ENCODE measurements around the gene AKT3. TPM values are rescaled to one million over a fixed set of nuclear protein-coding genes. Genes with fewer than 3 reads are reported as not detected.
"Not testable (repeated sequence)": the region's sequence is repeated elsewhere in the genome, so short reads cannot be mapped to it uniquely, and the experiment has no call there.

Gene AKT3
- total RNA-seq, 2 experiments from 2014 or later = 36.9 to 38.7 TPM

DNA sequence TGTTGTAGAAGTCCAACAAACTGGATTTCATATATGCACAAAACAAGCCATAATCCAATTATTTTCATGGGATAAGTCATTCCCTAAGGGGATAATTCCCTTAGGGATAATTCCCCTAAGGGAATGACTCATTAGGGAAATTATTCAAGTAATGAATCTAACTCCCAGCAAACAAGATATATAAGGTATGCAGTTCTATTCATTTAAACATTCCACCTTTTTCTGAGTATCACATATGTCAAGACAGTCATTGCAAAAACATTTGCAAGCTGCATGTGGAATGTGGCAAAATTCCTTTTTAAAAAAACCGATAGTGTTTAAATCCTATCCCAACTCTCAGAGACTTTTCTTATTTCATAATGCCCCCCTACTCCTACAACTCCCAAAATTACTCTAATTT is 131.2 kb downstream of the AKT3 start:
- ChIA-PET CTCF (no interaction called here), POLR2A (no interaction called here)

DNA sequence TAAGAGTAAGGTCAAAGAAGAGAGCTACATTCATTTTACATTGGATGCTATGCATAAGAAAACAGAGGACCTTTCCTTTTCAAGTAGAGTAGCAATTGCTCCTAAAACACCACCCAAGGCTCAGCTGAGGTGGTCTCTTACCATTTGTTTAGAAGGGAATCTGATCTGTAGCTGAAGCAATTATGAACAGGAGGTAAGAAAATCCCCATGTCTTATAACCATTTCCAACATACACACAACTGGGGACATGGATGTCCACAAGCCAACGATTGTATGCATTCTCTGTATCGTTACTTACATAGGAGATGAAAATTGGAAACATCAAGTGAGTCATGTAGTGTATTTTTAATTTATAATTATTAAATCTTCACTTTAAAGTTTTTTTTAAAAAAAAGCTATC is 132.0 kb downstream of the AKT3 start:
- CTCF ChIA-PET = no interaction called here
- POLR2A ChIA-PET = no interaction called here

DNA sequence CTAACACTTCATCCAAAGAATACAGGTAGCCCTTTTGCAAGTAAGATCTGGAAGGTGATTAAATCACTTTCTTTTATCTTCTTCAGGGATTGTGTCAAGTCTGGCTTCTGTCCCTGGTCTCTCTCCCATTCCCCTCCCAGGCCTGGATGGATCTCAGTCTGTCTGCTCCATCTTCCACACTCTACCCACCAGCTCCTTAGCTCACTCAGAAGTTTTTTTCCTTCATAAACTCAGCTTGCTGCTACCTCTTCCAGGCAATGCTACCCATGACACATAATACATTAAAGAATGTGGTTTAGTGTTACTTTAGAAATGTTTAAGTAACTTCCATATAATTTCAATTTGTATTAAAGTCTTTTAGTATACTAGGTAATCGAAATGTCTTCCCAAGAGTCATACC is 133.1 kb downstream of the AKT3 start:
- ChIA-PET POLR2A (no interaction called here), CTCF (no interaction called here)

DNA sequence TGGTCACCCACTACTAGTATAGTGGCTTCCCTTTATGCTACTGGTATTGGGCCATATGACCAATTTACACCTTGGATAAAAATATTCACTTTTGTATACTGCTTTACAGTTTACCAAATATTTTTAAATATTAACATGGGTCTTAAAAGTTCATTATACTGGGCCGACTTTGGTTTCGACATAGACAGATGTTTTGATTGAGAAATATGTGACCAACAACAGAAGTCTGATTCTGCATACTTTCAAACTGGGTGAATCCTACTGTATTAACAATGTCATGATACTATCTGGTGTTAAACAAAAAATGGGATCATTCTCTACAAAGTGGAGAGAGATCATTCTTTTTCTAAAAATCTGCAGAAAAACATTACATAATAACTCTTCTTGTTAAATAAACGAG is 134.8 kb downstream of the AKT3 start:
- ChIA-PET CTCF (no interaction called here), POLR2A (no interaction called here)

DNA sequence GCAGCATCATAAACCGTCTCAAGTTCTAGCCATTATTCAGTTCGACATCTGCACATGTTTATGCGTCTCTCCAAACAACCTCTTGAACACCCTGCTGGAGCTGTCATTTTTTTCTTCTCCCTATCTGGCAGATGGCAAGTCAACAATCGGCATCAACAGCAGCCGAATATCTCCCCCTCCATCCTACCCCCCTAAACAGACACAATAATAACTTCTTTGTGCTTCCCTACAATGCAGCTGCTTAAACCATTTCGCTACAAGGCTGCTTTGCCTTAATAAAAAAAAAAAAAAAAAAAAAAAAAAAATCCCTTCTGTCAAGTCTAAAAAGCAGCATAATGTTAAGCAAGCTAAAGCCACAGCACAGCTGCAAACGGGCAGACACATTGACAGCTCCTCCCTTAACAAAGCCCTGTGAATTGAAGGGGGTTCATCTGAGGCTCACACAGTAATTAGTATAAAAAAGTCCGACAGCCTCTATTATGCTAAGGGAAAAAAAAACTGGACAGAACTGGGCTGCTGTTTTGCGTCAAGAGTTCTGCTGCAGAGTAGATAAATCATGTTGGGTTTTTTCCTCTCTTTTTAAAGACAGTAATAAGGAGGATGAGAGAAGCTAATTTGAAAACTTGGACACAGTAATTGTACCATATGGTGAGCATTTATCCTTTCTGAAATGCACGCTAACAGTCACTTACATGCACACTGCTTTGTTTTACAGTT is 136.4 kb downstream of the AKT3 start:
- ChIA-PET POLR2A (interaction anchor here (0.7 kb wide), 1 partner anchor 292 kb away, joined by 8 read pairs; no protein-coding TSS in a partner anchor), CTCF (no interaction called here)

DNA sequence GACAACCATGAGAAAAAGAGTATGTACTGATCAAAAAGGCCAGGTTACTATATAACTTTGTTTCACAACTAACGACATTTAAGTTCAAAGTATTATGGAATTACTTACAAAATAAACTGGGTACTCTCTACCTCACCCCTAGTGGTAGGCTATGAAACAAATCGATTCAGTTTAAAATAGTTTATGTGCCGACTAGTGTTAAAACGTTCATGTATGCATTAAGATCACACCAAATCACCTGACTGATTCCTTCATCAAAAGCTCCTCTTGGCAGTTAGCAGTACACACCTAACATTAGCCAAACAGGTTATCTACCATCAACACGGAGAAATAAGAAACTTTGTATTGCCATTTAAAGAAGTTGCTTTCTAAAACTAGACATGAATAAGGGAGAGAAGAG is 137.1 kb downstream of the AKT3 start:
- CTCF ChIA-PET = no interaction called here

DNA sequence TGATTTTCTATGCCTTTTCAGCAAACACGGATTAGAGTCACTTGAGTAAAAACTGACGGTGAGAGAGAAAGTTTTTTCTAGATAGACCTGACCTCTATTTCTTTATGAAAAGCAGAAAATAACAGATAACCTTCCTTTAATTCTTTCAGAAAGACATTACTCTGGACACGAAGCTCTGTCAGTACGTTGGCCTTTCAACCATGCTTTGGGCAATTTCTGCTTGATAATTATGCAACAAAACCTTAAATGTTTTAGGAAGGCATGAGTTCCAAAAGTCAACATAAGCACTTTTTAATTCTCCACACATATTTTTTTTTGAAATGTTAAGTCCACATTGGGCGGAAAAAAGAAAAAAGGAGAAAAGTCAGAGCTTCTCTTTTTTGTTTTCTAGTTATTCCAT is 137.8 kb downstream of the AKT3 start:
- POLR2A ChIA-PET = no interaction called here

More for the DNA sequence above, 137.1 kb downstream of the AKT3 start:
- POLR2A ChIA-PET = no interaction called here

DNA sequence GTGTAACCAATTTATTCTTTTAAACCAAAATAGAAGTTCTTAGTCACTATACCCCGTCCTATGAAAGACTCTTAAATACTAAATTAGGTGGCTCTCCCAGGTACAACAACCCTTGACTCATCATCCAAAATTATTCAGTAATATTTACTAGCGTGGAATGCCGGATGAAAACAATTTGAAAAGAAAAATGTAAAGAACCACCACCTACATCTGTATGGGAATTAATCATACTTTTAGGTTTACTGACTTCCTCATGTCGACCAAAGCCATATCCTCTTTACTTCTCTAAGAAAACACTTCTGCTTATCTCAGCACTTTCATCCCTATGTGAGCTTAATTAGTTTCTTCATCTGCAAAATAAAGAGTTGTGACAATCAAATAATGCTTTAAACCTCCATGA is 139.6 kb downstream of the AKT3 start:
- ChIA-PET CTCF (interaction anchor here (0.6 kb wide), 1 partner anchor 360 kb away, joined by 3 read pairs; no protein-coding TSS in a partner anchor), POLR2A (no interaction called here)

More for the DNA sequence above, 137.8 kb downstream of the AKT3 start:
- CTCF ChIA-PET = no interaction called here

DNA sequence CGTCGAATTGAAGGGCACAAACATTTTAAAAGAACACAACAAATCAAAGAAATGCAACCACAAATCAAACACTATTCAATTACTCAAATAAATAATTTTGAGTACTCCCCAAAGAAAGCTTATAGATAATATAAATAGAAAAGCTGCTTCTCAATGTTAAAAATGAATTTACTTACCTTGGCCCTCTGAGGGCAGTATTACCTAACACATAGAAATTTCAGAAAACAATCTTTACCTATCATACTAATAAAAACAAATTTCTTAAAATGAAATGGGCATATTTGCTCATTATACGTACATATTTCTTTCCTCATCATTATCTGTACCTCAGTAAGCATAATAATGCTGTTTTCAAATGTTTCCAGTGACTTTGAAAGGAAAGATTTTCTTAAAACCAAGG is 141.8 kb downstream of the AKT3 start:
- CTCF ChIA-PET = no interaction called here
- POLR2A ChIA-PET = no interaction called here

DNA sequence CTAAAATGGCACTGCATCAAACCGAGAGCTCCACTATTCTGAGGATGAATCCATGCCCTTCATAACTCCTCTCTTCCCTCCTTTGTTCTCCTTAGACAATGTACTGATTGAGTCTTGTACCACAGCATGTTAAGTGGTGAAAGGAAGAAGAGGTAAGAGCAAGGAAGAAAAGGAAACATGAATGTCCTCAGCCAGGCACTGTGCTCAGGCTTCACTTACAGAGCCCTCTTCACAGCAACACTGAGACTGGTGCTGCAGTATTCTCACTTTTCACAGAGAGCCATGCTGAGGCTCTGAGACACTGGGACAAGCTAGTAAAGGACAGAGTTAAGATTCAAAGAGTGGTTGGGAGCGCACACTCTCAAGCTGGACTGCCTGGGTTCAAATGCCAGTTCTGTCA is 143.5 kb downstream of the AKT3 start:
- POLR2A ChIA-PET = no interaction called here
- CTCF ChIA-PET = no interaction called here

DNA sequence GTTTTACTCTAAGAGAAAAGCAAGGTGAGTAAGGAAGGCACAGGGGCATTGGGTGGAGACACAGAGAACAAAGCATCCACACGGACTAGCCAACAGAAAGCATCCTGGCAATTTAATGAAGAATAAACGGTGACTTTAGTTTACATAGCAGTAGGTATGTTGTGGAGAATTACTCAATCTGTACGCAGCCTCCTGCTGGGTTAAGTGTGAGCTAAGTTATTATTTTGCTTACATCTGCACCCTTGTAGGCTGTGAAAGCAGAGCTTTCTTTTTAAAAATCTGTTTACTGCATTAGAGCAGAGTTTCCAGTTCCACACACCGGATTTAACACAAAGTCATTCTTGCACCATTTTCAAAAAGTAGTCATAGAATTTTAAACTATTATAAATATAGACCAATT is 144.5 kb downstream of the AKT3 start:
- ChIA-PET POLR2A (no interaction called here), CTCF (no interaction called here)

DNA sequence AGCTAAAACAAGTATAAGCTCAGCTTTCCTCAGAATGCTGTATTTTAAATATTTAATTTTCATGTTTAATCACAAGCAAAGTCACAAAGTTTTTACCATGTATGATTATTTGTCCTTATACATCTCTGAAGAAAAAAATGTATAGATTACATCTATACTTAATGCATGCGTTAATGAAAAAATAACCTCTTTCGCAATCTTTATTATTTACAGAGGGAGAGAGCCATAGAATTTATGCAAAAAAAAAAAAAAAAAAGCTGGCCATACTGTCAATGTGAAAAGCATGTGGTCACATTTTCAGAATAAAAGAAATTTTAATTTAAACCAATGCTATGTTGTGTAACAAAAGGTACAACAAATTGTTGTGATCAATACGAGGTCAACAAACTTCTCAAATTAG is 148.2 kb downstream of the AKT3 start:
- ChIA-PET POLR2A (interaction anchor here (0.5 kb wide), 1 partner anchor 8 kb away, joined by 4 read pairs; no protein-coding TSS in a partner anchor), CTCF (no interaction called here)

DNA sequence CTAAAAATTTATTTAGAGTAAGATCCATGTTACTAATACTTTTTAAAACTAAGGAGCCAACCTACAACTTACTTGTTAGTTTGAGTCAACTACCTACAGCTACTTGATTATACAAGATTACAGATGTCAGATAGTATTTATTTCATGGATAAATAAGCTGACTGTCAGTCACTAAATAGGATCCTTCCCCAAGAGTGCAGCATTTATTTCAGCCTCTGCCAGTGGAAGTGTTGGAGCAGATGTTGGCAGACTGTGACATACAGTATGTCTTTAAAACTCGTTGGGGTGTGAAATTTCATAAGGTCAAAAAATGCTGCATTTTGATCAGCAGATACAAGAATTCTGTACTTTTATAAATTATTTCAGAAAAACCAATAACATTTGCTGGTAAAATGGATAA is 156.2 kb downstream of the AKT3 start:
- POLR2A ChIA-PET = interaction anchor here (0.6 to 0.7 kb wide), 2 partner anchors 8 to 215 kb away, joined by 4 read pairs; no protein-coding TSS in a partner anchor

DNA sequence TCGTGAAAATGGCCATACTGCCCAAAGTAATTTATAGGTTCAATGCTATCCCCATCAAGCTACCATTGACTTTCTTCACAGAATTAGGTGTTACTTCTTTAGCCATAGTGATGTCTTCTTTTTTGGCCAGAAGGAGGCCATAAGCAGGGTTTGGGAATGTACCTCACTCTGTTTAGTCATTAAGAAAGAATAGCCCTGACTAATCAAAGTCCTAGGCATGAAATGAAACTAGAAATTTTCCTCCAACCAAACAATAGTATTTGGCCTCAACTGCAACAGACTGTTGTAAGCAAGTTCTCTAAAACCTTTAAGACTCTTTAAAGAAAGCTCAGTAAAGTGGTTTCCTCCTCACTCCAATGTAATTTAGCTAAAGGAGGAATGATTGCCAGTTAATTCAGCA is 163.9 kb downstream of the AKT3 start:
- CTCF ChIA-PET = no interaction called here
- POLR2A ChIA-PET = no interaction called here

More for the DNA sequence above, 156.2 kb downstream of the AKT3 start:
- CTCF ChIA-PET = no interaction called here

DNA sequence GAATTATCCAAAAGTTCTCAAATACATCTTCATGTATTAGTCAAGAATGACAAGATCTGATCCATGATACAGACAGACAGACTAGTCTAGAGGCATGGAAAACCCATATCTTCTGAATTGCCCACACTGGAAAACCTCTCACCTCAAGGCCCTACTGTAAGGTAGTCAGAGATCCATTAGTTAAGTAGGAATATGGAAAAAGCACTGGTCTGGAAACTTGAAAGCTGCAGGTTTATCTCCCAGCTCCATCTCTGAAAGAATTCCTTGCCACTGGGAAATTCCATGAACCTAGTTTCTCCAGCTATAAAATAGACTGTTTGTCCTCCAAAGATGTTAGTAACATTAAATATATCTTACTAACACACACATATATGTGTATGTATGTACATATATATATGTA is 169.2 kb downstream of the AKT3 start:
- ChIA-PET CTCF (no interaction called here), POLR2A (no interaction called here)

DNA sequence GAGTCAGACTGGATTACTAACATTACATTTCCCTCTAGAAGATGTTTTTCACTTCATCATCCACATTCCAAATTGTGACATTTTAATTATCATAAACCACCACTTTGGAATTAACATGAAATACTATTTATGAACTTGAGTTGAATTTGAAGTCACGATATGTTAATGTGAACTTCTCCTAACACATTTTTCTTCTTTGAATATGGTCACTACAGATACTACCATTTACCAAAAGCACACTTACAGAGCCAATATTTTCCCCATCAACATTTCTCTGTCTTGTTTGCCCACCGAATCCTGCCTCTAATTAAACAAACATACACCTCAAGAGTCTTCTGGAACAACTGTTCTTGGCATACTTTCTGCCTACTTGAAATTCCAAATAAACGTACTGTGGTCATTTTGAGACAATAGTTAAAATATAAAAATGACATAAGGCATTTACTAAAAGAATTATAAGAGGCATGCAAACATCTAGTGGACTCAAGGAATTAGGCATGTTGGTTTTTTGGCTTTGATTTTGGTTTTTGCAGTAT is 177.4 kb downstream of the AKT3 start:
- POLR2A ChIA-PET = no interaction called here
- CTCF ChIA-PET = no interaction called here

DNA sequence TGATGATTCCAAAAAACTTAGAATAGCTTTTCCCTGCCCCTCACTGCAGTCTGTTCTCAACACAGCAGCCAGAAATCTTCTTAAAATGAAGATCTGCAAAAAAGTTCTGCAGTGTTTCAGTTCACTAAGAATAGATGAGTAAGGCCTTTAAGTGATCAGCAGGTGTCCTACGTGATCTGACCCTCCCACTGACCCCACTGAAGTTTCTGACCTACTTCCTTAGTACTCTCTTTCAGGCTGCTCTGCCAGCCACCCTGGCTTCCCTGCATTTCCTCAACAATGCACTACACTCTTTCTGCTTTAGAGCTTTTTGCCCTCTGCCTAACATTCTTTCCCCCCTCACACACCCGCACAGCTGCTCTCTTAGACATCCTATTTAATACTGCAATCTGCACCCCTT is 182.5 kb downstream of the AKT3 start:
- POLR2A ChIA-PET = no interaction called here
- CTCF ChIA-PET = no interaction called here

DNA sequence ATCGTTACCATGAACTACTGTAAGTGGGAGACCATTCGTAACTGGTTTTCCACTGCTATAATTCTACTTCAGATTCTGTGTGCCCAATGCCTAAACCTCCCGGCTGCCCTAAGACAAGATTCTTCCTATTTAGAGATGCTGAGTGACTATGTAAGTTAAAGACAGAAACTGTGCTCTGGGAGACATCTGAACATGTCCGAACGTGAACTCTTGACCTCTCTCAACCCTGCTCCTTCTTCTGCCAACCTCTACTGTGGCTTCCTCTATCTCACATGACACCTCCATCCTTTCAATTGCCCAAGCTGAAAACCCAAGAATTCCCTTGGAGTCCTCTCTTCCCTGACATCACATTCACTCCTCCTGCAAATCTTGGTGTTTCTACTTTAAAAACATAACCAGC is 182.9 kb downstream of the AKT3 start:
- CTCF ChIA-PET = no interaction called here
- POLR2A ChIA-PET = no interaction called here

DNA sequence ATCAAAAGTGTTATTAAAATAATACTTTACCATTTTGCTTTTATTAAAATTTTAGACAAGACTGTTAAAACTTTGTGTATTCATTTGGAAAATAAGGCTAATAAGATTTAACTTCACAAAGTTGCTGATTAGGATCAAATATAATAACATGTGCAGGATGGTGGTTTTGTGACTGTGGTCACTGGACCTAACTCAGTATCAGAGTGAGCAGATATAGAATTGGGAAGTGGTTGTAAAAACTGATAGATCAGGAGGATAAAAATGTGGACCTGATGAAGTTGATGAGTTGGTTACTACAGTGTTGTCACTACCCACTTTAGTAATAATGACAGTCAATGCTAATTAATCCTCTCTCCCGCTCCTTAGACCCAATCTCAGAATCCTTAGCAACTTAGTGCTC is 186.4 kb downstream of the AKT3 start:
- ChIA-PET CTCF (no interaction called here), POLR2A (no interaction called here)

DNA sequence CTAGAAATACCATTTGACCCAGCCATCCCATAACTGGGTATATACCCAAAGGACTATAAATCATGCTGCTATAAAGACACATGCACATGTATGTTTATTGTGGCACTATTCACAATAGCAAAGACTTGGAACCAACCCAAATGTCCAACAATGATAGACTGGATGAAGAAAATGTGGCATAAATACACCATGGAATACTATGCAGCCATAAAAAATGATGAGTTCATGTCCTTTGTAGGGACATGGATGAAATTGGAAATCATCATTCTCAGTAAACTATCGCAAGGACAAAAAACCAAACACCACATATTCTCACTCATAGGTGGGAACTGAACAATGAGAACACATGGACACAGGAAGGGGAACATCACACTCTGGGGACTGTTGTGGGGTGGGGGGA is 187.9 kb downstream of the AKT3 start:
- CTCF ChIA-PET, POLR2A ChIA-PET: not testable (repeated sequence)

DNA sequence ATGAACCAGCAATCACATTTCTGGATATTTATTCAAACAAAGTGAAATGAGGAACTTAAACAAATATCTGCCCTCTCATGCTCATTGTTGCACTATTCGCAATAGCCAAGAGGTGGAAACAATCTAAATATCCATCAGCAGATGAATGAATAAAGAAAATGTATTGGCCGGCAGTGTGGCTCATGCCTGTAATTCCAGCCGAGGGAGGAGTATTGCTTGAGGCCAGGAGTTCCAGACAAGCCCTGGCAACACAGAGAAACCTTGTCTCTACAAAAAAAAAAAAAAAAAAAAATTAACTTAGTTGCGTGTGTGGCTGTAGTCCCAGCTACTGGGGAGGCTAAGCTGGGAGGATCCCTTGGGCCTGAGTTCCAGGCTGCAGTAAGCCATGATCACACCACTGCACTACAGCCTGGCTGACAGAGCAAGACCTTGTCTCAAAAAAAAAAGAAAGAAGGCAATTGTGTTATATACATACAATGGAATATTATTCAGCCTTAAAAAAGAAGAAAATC is 191.4 kb downstream of the AKT3 start:
- CTCF ChIA-PET = no interaction called here
- POLR2A ChIA-PET = no interaction called here

DNA sequence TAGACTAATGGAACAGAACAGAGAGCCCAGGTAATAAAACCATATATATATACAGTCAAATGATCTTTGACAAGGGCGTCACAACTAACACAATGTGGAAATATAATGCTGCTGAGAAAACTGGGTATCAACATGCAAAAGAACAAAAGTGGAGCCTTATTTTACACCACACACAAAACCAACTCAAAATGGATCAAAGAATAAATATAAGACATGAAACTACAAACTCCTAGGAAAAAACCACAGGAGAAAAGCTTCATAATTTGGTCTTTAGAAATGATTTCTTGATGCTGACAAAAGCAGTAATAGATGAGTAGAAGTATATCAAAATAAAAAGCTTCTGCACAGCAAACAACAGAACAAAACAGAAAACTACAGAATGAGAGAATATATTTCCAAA is 192.2 kb downstream of the AKT3 start:
- ChIA-PET POLR2A (no interaction called here), CTCF (no interaction called here)
